Endothelial cell (in vitro differentiated cells): ENCODE results near the gene EIF4G3. TPM values are rescaled to one million over a fixed set of nuclear protein-coding genes. Genes with fewer than 3 reads are reported as not detected.
A peak's percentile ranks its signal among the peaks of the same experiment; 100 is the strongest.

Source experiments
- DNase-seq: peaks from one replicate; pipeline ENCODE4 v3.0.0; 2021; ENCODE audit warnings: low spot score
- H3K27ac Mint-ChIP-seq: one replicate; pipeline ENCODE4 v1.8.0; 2021; ENCODE audit warnings: mixed read lengths, inconsistent platforms; ENCODE audit not compliant: unreplicated experiment
- H3K27me3 Mint-ChIP-seq: one replicate; pipeline ENCODE4 v1.8.0; 2021; ENCODE audit warnings: mild to moderate bottlenecking, moderate library complexity, mixed read lengths, inconsistent platforms; ENCODE audit not compliant: unreplicated experiment
- H3K36me3 Mint-ChIP-seq: one replicate; pipeline ENCODE4 v1.8.0; 2021; ENCODE audit warnings: mild to moderate bottlenecking, low read depth, mixed read lengths, inconsistent platforms; ENCODE audit not compliant: unreplicated experiment
- H3K4me1 Mint-ChIP-seq: one replicate; pipeline ENCODE4 v1.8.0; 2021; ENCODE audit warnings: mild to moderate bottlenecking, mixed read lengths, inconsistent platforms; ENCODE audit not compliant: unreplicated experiment
- H3K4me3 Mint-ChIP-seq: one replicate; pipeline ENCODE4 v1.8.0; 2021; ENCODE audit warnings: mild to moderate bottlenecking, mixed read lengths, inconsistent platforms; ENCODE audit not compliant: unreplicated experiment
- H3K9me3 Mint-ChIP-seq: one replicate; pipeline ENCODE4 v1.8.0; 2021; ENCODE audit warnings: mixed read lengths, inconsistent platforms; ENCODE audit not compliant: unreplicated experiment
- total RNA-seq: library from RNA; stranded (reverse); fragmentation: NEBNext Ultra II Directional; extraction: Animal tissue kit (Norgen Biotek cat#: 25700); gene quantifications from one replicate; pipeline ENCODE4 v1.2.1, GENCODE V29; 2021; ENCODE audit not compliant: unreplicated experiment
- TF ChIP-seq, protein P1 (sequence below): fragments of 200-600 bp; sonication (generic); IDR thresholded peaks from one replicate; pipeline ENCODE4 v1.5.0; 2021; ENCODE audit warnings: antibody characterized with exemption; ENCODE audit not compliant: unreplicated experiment

The EIF4G3 gene
- total RNA-seq, 1 donor from 2014 or later = 87.6 TPM

DNA sequence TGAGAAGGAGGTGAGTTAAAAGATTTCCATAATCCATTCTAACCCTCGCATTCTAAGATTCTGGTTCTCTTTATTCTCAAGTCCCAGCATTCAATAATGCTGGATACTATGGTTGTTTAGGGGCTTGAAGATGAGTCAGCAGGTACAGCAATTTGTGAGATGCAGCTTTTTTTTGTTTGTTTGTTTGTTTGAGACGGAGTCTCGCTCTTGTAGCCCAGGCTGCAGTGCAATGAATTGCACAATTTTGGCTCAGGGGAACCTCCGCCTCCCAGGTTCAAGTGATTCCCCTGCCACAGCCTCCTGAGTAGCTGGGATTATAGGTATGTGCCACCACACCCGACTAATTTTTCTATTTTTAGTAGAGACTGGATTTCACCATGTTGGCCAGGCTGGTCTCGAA is 23.3 kb downstream of the EIF4G3 start:
- DNase-seq = no peak
- Mint-ChIP-seq H3K36me3 (peaks cover 7% of the 10 kb centered on the region), H3K4me3 (no peak overlapping the region), H3K27me3 (peaks cover 2% of the 10 kb centered on the region), H3K4me1 (peaks cover 24% of the 10 kb centered on the region), H3K27ac (no peak overlapping the region), H3K9me3 (no peaks in the 10 kb centered on the region)
- TF ChIP-seq, protein P1, sequence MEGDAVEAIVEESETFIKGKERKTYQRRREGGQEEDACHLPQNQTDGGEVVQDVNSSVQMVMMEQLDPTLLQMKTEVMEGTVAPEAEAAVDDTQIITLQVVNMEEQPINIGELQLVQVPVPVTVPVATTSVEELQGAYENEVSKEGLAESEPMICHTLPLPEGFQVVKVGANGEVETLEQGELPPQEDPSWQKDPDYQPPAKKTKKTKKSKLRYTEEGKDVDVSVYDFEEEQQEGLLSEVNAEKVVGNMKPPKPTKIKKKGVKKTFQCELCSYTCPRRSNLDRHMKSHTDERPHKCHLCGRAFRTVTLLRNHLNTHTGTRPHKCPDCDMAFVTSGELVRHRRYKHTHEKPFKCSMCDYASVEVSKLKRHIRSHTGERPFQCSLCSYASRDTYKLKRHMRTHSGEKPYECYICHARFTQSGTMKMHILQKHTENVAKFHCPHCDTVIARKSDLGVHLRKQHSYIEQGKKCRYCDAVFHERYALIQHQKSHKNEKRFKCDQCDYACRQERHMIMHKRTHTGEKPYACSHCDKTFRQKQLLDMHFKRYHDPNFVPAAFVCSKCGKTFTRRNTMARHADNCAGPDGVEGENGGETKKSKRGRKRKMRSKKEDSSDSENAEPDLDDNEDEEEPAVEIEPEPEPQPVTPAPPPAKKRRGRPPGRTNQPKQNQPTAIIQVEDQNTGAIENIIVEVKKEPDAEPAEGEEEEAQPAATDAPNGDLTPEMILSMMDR = no peak

DNA sequence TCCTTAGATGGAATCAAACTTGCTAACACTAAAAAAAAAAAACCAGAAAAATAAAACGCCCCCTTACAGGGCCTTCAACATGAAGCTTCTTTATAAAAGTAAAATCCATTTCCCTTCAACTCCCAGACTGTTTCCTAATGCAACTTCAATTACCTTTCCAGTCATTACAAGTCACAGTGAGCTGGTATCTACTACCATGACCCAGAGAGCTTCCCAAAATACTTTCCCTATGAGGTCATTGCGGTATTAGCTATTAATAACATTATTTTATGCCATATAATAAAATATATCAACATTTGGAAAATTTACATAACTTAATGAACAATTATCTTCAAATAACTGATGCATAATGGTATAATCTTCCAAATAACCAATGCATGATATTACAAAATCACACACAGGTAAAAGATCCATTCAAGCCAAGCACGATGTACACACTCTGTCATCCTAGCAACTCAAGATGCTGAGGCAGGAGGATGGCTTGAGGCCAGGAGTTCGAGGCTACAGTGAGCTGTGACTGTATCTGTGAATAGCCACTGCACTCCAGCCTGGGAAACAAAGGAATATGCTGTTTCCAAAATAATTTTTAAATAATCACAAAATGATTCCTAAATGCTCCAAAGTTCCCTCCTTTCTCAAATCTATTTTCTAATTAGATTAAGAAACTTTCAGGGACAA is 24.1 kb downstream of the EIF4G3 start:
- Mint-ChIP-seq H3K36me3 (peaks cover 6% of the 10 kb centered on the region), H3K27me3 (peaks cover 2% of the 10 kb centered on the region), H3K27ac (peak overlapping the region; percentile 70), H3K4me3 (no peak overlapping the region), H3K9me3 (no peaks in the 10 kb centered on the region), H3K4me1 (peaks cover 23% of the 10 kb centered on the region)
- no peak for DNase-seq
- TF ChIP-seq, protein P1 = no peak

DNA sequence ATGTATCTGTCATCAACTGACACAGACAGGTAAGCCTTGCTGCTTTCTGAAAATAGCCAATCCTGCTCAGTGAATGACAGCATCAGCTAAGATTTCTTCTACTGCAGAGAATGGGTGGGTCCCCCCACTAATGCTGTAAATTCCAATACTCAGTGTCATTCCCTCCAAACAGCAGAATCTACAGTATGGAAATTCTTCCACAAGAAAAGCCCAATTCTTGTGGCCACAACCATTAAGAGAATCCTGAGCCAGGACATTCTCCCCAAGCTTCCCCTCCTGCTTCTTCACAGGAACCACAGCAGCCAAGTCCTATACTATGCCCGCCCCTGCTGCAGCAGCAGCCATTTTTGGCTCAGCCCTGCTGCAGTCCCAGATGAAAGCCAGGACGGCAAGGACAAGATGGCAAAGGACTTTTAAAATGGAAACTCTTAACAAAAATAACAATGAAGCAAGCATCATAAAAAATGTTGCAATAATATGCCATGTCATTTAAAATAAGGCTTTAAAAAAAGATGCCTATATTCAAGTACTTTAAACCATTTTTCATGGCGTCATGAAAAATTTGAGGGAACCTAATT is 26.8 kb downstream of the EIF4G3 start:
- Mint-ChIP-seq H3K4me3 (peak overlapping the region; percentile 42), H3K9me3 (no peaks in the 10 kb centered on the region), H3K36me3 (no peaks in the 10 kb centered on the region), H3K27me3 (peaks cover 2% of the 10 kb centered on the region), H3K4me1 (peaks cover 14% of the 10 kb centered on the region), H3K27ac (peak overlapping the region; percentile 98)
- peak; percentile 11 for DNase-seq
- TF ChIP-seq, protein P1 = no peak

DNA sequence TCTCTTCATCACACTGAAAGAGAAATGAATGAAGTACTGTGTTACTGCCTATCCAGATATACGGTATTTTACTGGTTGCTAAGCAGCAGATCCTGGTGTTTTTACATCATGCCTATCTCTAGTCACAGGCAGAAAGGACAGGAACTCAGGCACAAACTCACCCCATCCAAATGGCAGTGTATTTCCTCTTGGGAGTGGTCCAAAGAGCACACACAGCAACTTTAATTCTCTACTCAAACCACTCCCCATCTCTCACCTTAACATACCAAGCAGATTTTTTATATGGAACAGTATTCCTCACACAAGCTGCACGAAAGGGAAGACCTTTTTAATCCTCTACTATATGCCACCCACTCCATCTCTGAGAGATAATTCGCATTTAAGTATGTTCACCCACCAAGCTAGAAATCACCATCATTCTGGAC is 27.3 kb downstream of the EIF4G3 start:
- H3K4me1 Mint-ChIP-seq = peaks cover 14% of the 10 kb centered on the region
- peak overlapping the region; percentile 42 for H3K4me3 Mint-ChIP-seq
- peak; percentile 45 for DNase-seq
- H3K36me3 Mint-ChIP-seq = no peaks in the 10 kb centered on the region
- H3K9me3 Mint-ChIP-seq = no peaks in the 10 kb centered on the region
- H3K27me3 Mint-ChIP-seq = peaks cover 2% of the 10 kb centered on the region
- H3K27ac Mint-ChIP-seq = peak overlapping the region; percentile 98
- TF ChIP-seq, protein P1 = no peak

DNA sequence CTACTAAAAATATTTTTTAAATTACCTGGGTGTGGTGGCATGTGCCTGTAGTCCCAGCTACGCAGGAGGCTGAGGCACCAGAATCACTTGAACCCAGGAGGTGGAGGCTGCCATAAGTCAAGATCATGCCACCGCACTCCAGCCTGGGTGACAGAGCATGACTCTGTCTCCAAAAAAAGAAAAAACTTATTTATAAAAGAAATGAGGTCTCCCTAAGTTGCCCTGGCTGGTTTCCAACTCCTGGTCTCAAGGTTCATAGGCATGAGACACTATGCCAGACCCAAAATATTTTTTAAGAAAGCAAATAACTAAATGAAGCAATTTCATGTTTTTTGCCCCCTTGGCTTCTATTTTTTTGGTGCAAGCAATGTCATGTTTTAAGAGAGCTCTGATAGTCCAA is 32.9 kb downstream of the EIF4G3 start:
- Mint-ChIP-seq H3K27me3 (no peaks in the 10 kb centered on the region), H3K9me3 (no peaks in the 10 kb centered on the region), H3K27ac (no peak overlapping the region), H3K4me1 (no peaks in the 10 kb centered on the region), H3K36me3 (no peaks in the 10 kb centered on the region), H3K4me3 (no peak overlapping the region)
- no peak for DNase-seq
- TF ChIP-seq, protein P1 = no peak
